ENCODE data around the gene GCSH. TPM values are rescaled to one million over a fixed set of nuclear protein-coding genes. Genes with fewer than 3 reads are reported as not detected.

Gene GCSH
- total and polyA plus RNA-seq, 8 donors, result 7.4 to 18.7 (median 12.0) TPM

- ATAC-seq, result no peak
- no peaks in the 10 kb centered on the region for H3K27me3 ChIP-seq
- TF ChIP-seq CTCF (IDR thresholded peaks at IDR 0.05), result no peak
- no peaks in the 10 kb centered on the region for H3K9me3 ChIP-seq
- WGBS, 2 donors, result 93 to 96% methylated on average over 1 of the region's 1 CpG
- H3K4me3 ChIP-seq, result no peak overlapping the region
- no peak for DNase-seq
- no peak overlapping the region for H3K27ac ChIP-seq
- FAIRE-seq, result no peak
- H3K36me3 ChIP-seq, result no peaks in the 10 kb centered on the region
- H3K4me1 ChIP-seq, result peaks cover 0 to 3% (median 0%) of the 10 kb centered on the region in 3 donors
- intact Hi-C loops (cut with DNase I), result no loop called here
Measured at GRCh38 chr16:81080233-81080632, 16.0 kb downstream of the GCSH start.

GRCh38 chr16:81077076-81077940 is 18.9 kb downstream of the GCSH start, which contains the start of gene C16orf46:
C16orf46 (minus strand) TSS chr16:81077238; CDS start chr16:81063955, 13,283 bp downstream.
- Histone ChIP-seq H3K27ac (peak within 1 kb of the TSS; percentile 86 to 95 (median 92)), H3K4me1 (peaks cover 0 to 3% (median 0%) of the 10 kb centered on the region in 3 donors), H3K27me3 (no peaks in the 10 kb centered on the region), H3K9me3 (no peaks in the 10 kb centered on the region), H3K36me3 (no peaks in the 10 kb centered on the region), H3K4me3 (peak within 1 kb of the TSS; percentile 45 to 68 (median 48))
- ATAC-seq, result peak; percentile 96 to 99 (median 97)
- WGBS, 2 donors, result 10 to 12% methylated on average over 53 to 59 of the region's 59 CpGs
- peak; percentile 97 to 99 (median 98) for DNase-seq
- TF ChIP-seq CTCF (IDR thresholded peaks at IDR 0.05), result no peak
- FAIRE-seq, result no peak
- intact Hi-C loops (cut with DNase I), result no loop called here

- no peak for FAIRE-seq
- ATAC-seq, result peak; percentile 86 to 96 (median 90)
- DNase-seq, result peak; percentile 80 to 95 (median 92)
- no peaks in the 10 kb centered on the region for H3K27me3 ChIP-seq
- TF ChIP-seq CTCF (IDR thresholded peaks at IDR 0.05), result no peak
- H3K27ac ChIP-seq, result peak overlapping the region; percentile 86 to 95 (median 92)
- H3K4me1 ChIP-seq, result peaks cover 0 to 3% (median 0%) of the 10 kb centered on the region in 3 donors
- peak overlapping the region; percentile 45 to 68 (median 48) for H3K4me3 ChIP-seq
- H3K9me3 ChIP-seq, result no peaks in the 10 kb centered on the region
- H3K36me3 ChIP-seq, result no peaks in the 10 kb centered on the region
- WGBS, 2 donors, result 1% methylated on average over 27 of the region's 27 CpGs
- intact Hi-C loops (cut with DNase I), result no loop called here
Measured at GRCh38 chr16:81076566-81077075, 19.6 kb downstream of the GCSH start.

- Histone ChIP-seq H3K27ac (no peak overlapping the region), H3K27me3 (no peaks in the 10 kb centered on the region), H3K4me3 (no peak overlapping the region), H3K4me1 (peaks cover 0 to 3% (median 0%) of the 10 kb centered on the region in 3 donors), H3K9me3 (no peaks in the 10 kb centered on the region), H3K36me3 (no peaks in the 10 kb centered on the region)
- intact Hi-C loops (cut with DNase I), result no loop called here
- TF ChIP-seq CTCF (IDR thresholded peaks at IDR 0.05), result no peak
- 66 to 69% methylated on average over 5 of the region's 5 CpGs for WGBS, 2 donors
- DNase-seq, result no peak
- no peak for ATAC-seq
- FAIRE-seq, result no peak
Measured at GRCh38 chr16:81073560-81074330, 22.4 kb downstream of the GCSH start.

Data from pancreas (tissue), 10 donors.